PC-3 (cell line): ENCODE data around the gene TMEM223.

Experiments
- CTCF ChIP-seq: fragments of 300-600 bp; sonication (generic); conservative IDR thresholded peaks from 2 replicates; pipeline ENCODE4 v1.5.1; 2017; ENCODE audit warnings: antibody characterized with exemption, low read depth, mild to moderate bottlenecking, low read length
- EZH2 ChIP-seq: fragments of 300-600 bp; sonication (generic); IDR thresholded peaks from one replicate; pipeline ENCODE4 v1.6.1; 2017; ENCODE audit warnings: antibody characterized with exemption, mild to moderate bottlenecking, low read length; ENCODE audit not compliant: unreplicated experiment
- EZH2phosphoT487 ChIP-seq: fragments of 300-600 bp; sonication (generic); IDR thresholded peaks from 2 replicates; pipeline ENCODE4 v1.6.1; 2018; ENCODE audit warnings: mild to moderate bottlenecking, antibody characterized with exemption, low read length, borderline replicate concordance

DNA sequence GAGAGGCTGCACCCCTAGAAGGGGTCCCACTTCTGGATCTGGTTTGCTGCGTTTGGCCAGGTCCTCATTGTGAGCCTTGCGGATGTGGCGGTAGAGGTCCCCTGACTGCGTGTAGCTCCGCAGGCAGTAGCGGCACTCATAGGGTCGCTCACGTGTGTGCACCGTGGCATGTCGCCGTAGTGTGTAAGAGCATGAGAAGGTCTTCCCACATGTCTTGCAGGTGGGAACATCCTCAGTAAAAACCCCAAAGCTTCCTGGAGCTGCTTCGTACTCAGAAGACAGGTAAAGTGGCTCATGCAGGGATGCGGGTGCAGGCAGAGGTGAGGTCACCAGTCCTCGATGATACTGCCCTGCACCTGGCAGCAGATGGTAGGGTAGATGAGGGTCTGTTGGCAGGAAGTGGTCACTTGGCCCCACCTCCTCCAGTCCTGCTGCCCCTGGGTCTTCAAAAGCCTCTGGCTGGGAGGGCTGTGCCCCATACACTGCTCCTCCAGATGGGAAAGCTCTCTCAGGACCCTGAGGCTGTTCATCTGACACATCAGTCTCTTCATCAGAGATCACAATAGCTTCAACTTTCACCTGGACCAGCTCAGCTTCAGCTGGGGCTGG lies 39.5 kb downstream of the TMEM223 start:
- TF ChIP-seq CTCF, result no peak
- TF ChIP-seq EZH2, result no peak
- TF ChIP-seq EZH2phosphoT487, result no peak
